ENCODE data around the gene PET100.
A peak's percentile ranks its signal among the peaks of the same experiment; 100 is the strongest.

PET100 gene

GRCh38 chr19:7678971-7679751 lies 49.6 kb downstream of the PET100 start:
- peak; percentile 19 for DNase-seq

- no peak for DNase-seq
Measured at GRCh38 chr19:7679771-7680605, 50.4 kb downstream of the PET100 start.

- DNase-seq: peak; percentile 89
Measured at GRCh38 chr19:7680606-7681339, 51.2 kb downstream of the PET100 start, which contains the start of gene TRAPPC5. Gene TRAPPC5, plus strand, starts transcription at chr19:7680833. Its CDS starts 1,421 bp downstream, at chr19:7682254.
